Measurements from ENCODE around the gene TYW1B. TPM values are rescaled to one million over a fixed set of nuclear protein-coding genes. Genes with fewer than 3 reads are reported as not detected.

The TYW1B gene
- total RNA-seq = 3.8 and 3.9 TPM in 2 replicates

GRCh38 chr7:72827839-72828591 lies at the start of gene TYW1B:
Gene TYW1B (minus strand): TSS chr7:72828200. CDS start chr7:72828075, 125 bp downstream.

Other genes with a start within 250 kb of the TYW1B start
- 7.4 and 11.0 TPM in 2 replicates for gene POM121, start 96.9 kb upstream of the TYW1B start, total RNA-seq
- not detected in 2 replicates for gene TRIM74, start 141.3 kb upstream of the TYW1B start, total RNA-seq
- gene SPDYE8, start 201.6 kb upstream of the TYW1B start, total RNA-seq = not detected in 2 replicates
- gene SPDYE11, start 229.7 kb upstream of the TYW1B start, total RNA-seq = not detected in 2 replicates